ENCODE measurements around the gene TRPV2.

DNA sequence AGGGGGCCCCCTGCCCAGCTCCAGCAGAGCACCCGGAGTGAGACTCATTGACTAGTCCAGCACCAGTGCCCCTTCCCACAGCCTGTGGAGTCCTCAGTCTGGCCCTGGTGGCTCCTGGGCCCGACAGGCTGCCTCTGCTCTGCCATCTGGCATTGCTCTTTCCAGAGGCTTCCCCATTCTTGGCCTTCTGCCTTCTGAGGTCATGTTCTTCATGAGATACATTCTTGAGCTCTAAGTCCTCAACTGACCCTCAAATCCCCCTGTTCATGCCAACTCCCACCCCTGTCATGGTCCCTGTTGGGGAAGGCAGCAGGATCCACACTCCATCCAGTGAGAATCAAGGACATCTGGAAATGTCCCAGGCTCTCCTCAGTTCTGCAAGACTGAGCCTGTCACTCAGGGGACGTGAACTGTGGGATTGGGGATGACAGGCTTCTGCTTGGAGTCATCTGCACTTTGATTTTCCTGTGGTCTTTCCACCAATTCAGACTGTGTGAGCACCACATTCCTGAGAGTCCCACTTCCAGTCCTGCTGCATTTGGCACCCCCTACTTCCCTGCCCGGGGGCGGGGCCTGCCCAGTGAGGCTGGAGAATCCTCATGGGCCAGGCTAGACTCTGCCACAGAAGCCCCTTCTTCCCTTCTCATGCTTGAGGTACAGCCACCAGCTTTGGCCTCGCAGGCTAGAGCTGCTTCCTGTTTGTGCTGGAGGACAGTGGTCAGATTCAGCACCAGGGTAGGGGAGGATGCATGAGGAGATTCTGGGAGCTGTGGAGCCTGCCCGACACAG is 2.7 kb downstream of the TRPV2 start:
- TF ChIP-seq POLR2AphosphoS5 (IDR thresholded peaks at IDR 0.05; ENCODE audit: low read depth) = no peak
- no peak for TF ChIP-seq EZH2 (IDR thresholded peaks at IDR 0.05; ENCODE audit: low read depth, unreplicated experiment)
- TF ChIP-seq, protein P1, sequence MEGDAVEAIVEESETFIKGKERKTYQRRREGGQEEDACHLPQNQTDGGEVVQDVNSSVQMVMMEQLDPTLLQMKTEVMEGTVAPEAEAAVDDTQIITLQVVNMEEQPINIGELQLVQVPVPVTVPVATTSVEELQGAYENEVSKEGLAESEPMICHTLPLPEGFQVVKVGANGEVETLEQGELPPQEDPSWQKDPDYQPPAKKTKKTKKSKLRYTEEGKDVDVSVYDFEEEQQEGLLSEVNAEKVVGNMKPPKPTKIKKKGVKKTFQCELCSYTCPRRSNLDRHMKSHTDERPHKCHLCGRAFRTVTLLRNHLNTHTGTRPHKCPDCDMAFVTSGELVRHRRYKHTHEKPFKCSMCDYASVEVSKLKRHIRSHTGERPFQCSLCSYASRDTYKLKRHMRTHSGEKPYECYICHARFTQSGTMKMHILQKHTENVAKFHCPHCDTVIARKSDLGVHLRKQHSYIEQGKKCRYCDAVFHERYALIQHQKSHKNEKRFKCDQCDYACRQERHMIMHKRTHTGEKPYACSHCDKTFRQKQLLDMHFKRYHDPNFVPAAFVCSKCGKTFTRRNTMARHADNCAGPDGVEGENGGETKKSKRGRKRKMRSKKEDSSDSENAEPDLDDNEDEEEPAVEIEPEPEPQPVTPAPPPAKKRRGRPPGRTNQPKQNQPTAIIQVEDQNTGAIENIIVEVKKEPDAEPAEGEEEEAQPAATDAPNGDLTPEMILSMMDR (conservative IDR thresholded peaks at IDR 0.05; ENCODE audit: low read depth in 2 of 2) = no peak
- no peak for TF ChIP-seq NANOG (IDR thresholded peaks at IDR 0.05; ENCODE audit: borderline replicate concordance)
- no peak for TF ChIP-seq JUNB (IDR thresholded peaks at IDR 0.05; ENCODE audit: unreplicated experiment)

All from GM23338 (cell line).